Fibroblast of the aortic adventitia (primary cell): ENCODE data around the gene RPL11. TPM values are rescaled to one million over a fixed set of nuclear protein-coding genes. Genes with fewer than 3 reads are reported as not detected.
A peak's percentile ranks its signal among the peaks of the same experiment; 100 is the strongest.

ENCODE experiments used
- DNase-seq: peaks from one replicate; pipeline ENCODE4 v3.0.0-alpha.2; 2010; ENCODE audit warnings: low read depth
- H3K4me3 ChIP-seq: 2 replicates; pipeline ENCODE4 v1.5.1; 2011; ENCODE audit warnings: low read depth, mild to moderate bottlenecking, control low read depth, low read length, moderate library complexity
- CTCF ChIP-seq: IDR thresholded peaks from 2 replicates; pipeline ENCODE4 v1.5.1; 2011; ENCODE audit warnings: mild to moderate bottlenecking, low read length, control low read depth, inconsistent platforms; ENCODE audit not compliant: insufficient read depth
- total RNA-seq: library from RNA; depleted of rRNA; stranded (reverse); fragments of >200 nt; gene quantifications from 2 replicates; pipeline ENCODE4 v1.2.3, GENCODE V29; 2012; ENCODE audit warnings: low replicate concordance

Gene RPL11
- total RNA-seq, 1 donor, result 1,073 TPM

- H3K4me3 ChIP-seq, result no peak overlapping the region
- TF ChIP-seq CTCF, result peak; percentile 42
- peak; percentile 56 for DNase-seq
Observed at GRCh38 chr1:23664837-23665795, 26.5 kb upstream of the RPL11 start.

GRCh38 chr1:23667411-23667810 lies 24.2 kb upstream of the RPL11 start:
- DNase-seq, result no peak
- TF ChIP-seq CTCF, result no peak

GRCh38 chr1:23670709-23671108 lies 20.9 kb upstream of the RPL11 start:
- no peak overlapping the region for H3K4me3 ChIP-seq
- no peak for DNase-seq
- no peak for TF ChIP-seq CTCF

More at GRCh38 chr1:23667411-23667810, 24.2 kb upstream of the RPL11 start:
- no peak overlapping the region for H3K4me3 ChIP-seq

- TF ChIP-seq CTCF, result peak; percentile 3
- DNase-seq, result peak; percentile 60
- no peak overlapping the region for H3K4me3 ChIP-seq
Observed at GRCh38 chr1:23673086-23673813, 18.4 kb upstream of the RPL11 start.

- DNase-seq, result no peak
- no peak overlapping the region for H3K4me3 ChIP-seq
- no peak for TF ChIP-seq CTCF
Observed at GRCh38 chr1:23679815-23680214, 11.8 kb upstream of the RPL11 start.

- DNase-seq, result no peak
- no peak overlapping the region for H3K4me3 ChIP-seq
- TF ChIP-seq CTCF, result no peak
Observed at GRCh38 chr1:23682946-23683345, 8.7 kb upstream of the RPL11 start.
